GM12878 (cell line): ENCODE measurements around the gene SLC2A9. TPM values are rescaled to one million over a fixed set of nuclear protein-coding genes. Genes with fewer than 3 reads are reported as not detected.

Experiments
- ATAC-seq: fragments of 200-7000 bp; cut with Tn5 transposase; 3 replicates; pipeline ENCODE4 v1.9.1; 2020; ENCODE audit warnings: mild to moderate bottlenecking, moderate library complexity
- BruUV-seq: library from RNA; stranded (reverse); fragments of 400-500 nt; replicated peaks from 2 replicates; lab custom pipeline; 2021; lab: Mats Ljungman, UMichigan
- CTCF ChIA-PET: fragments of 300-600 bp; sonication (Branson Sonifier 250); formaldehyde crosslinking; extraction: SDS; loops from one replicate; lab custom pipeline; 2021; ENCODE audit warnings: inconsistent platforms; lab: Yijun Ruan, JAX
- POLR2A ChIA-PET: fragments of 350-600 bp; formaldehyde crosslinking; extraction: SDS; loops from one replicate; lab custom pipeline; 2021; ENCODE audit warnings: inconsistent platforms; lab: Charles Lee
- RAD21 ChIA-PET: fragments of 300-600 bp; sonication (Branson Sonifier 250); formaldehyde crosslinking; loops from one replicate; lab custom pipeline; 2023; ENCODE audit warnings: antibody characterized with exemption; ENCODE audit not compliant: unreplicated experiment; lab: Charles Lee
- SMC1A ChIA-PET: fragments of 300-600 bp; sonication (Branson Sonifier 250); formaldehyde crosslinking; loops from one replicate; lab custom pipeline; 2023; ENCODE audit not compliant: unreplicated experiment, uncharacterized antibody; lab: Charles Lee
- DNase-seq: peaks from one replicate; pipeline ENCODE4 v3.0.0-alpha.2; 2011; ENCODE audit warnings: low read depth, low spot score
- FAIRE-seq: peaks from 3 replicates; lab custom pipeline; 2011; peaks lifted over from hg19 to GRCh38; lab: Jason Lieb, UNC
- H2AFZ ChIP-seq: 2 replicates; pipeline ENCODE4 v1.6.0; 2011; ENCODE audit warnings: low read depth, low read length, control low read depth; ENCODE audit not compliant: control insufficient read depth
- H3K27ac ChIP-seq: 2 replicates; pipeline ENCODE4 v1.5.1; 2011; ENCODE audit warnings: control low read depth; ENCODE audit not compliant: control insufficient read depth, insufficient read depth
- H3K27me3 ChIP-seq, 2 experiments: replicated peaks in 1 of 2; 2 replicates each; pipeline versions ENCODE4 v1.6.0 to v1.6.1; 2011; ENCODE audit warnings: low read length in 1 of 2; ENCODE audit not compliant: control insufficient read depth in 2 of 2, insufficient read depth in 2 of 2
- H3K36me3 ChIP-seq, 2 experiments: 2 replicates each; pipeline ENCODE4 v1.5.1; 2011; ENCODE audit warnings: low read length in 1 of 2; ENCODE audit not compliant: control insufficient read depth in 2 of 2, insufficient read depth in 2 of 2
- H3K4me1 ChIP-seq: 2 replicates; pipeline ENCODE4 v1.6.1; 2011; ENCODE audit warnings: mild to moderate bottlenecking, low read length, moderate library complexity, mixed read lengths; ENCODE audit not compliant: control insufficient read depth, insufficient read depth
- H3K4me2 ChIP-seq: 2 replicates; pipeline ENCODE4 v1.6.0; 2011; ENCODE audit warnings: control low read depth; ENCODE audit not compliant: control insufficient read depth, insufficient read depth
- H3K4me3 ChIP-seq: fragments of 200-600 bp; sonication (generic); 2 replicates; pipeline ENCODE4 v1.5.1; 2016
- H3K79me2 ChIP-seq: 2 replicates; pipeline ENCODE4 v1.6.0; 2011; ENCODE audit warnings: low read length; ENCODE audit not compliant: control insufficient read depth, insufficient read depth
- H3K9ac ChIP-seq: 2 replicates; pipeline ENCODE4 v1.8.0; 2011; ENCODE audit warnings: low read length, control low read depth, mixed read lengths; ENCODE audit not compliant: control insufficient read depth, insufficient read depth
- H3K9me3 ChIP-seq: replicated peaks from 3 replicates; pipeline ENCODE4 v1.5.1; 2011; ENCODE audit warnings: mild to moderate bottlenecking, low read length; ENCODE audit not compliant: control insufficient read depth, insufficient read depth
- H4K20me1 ChIP-seq: 2 replicates; pipeline ENCODE4 v1.6.0; 2011; ENCODE audit not compliant: control insufficient read depth, insufficient read depth
- BHLHE40 ChIP-seq, 2 experiments: fragments of 450-650 bp in 1 of 2; IDR thresholded peaks; 2 replicates each; pipeline ENCODE4 v1.6.1; 2011 to 2017; ENCODE audit warnings: low read depth in 2 of 2, borderline replicate concordance in 1 of 2, improper control_type of control experiment in 1 of 2, low read length in 1 of 2, mild to moderate bottlenecking in 1 of 2
- BMI1 ChIP-seq: fragments of 450-650 bp; IDR thresholded peaks from 2 replicates; pipeline ENCODE4 v1.6.1; 2016; ENCODE audit warnings: mild to moderate bottlenecking, moderate library complexity, borderline replicate concordance
- EED ChIP-seq: sonication (generic); IDR thresholded peaks from 2 replicates; pipeline ENCODE4 v1.6.1; 2016; ENCODE audit warnings: antibody characterized with exemption, low read depth
- EZH2 ChIP-seq: IDR thresholded peaks from 2 replicates; pipeline ENCODE4 v1.6.1; 2012; ENCODE audit warnings: low read depth, mild to moderate bottlenecking, control low read depth, inconsistent platforms, low read length, borderline replicate concordance; ENCODE audit not compliant: control insufficient read depth
- FOS ChIP-seq: IDR thresholded peaks from 3 replicates; pipeline ENCODE4 v1.6.1; 2011; ENCODE audit warnings: borderline replicate concordance; ENCODE audit not compliant: insufficient read length; ENCODE audit errors: extremely low read depth
- HDAC6 ChIP-seq: fragments of 200-600 bp; sonication (generic); IDR thresholded peaks from one replicate; pipeline ENCODE4 v1.8.0; 2017; ENCODE audit warnings: antibody characterized with exemption; ENCODE audit not compliant: unreplicated experiment
- IKZF1 ChIP-seq: fragments of 450-650 bp; conservative IDR thresholded peaks from 2 replicates; pipeline ENCODE4 v1.6.1; 2017; ENCODE audit warnings: antibody characterized with exemption, mild to moderate bottlenecking
- MTA2 ChIP-seq: fragments of 450-650 bp; IDR thresholded peaks from 2 replicates; pipeline ENCODE4 v1.6.1; 2016; ENCODE audit warnings: low read depth, mild to moderate bottlenecking, moderate library complexity
- MYC ChIP-seq: IDR thresholded peaks from 2 replicates; pipeline ENCODE4 v1.6.1; 2011; ENCODE audit warnings: mild to moderate bottlenecking, low read length, moderate library complexity, inconsistent platforms; ENCODE audit not compliant: insufficient read depth, insufficient replicate concordance, insufficient read length, severe bottlenecking
- NBN ChIP-seq: fragments of 450-650 bp; IDR thresholded peaks from 2 replicates; pipeline ENCODE4 v1.6.1; 2016
- RAD21 ChIP-seq: IDR thresholded peaks from 2 replicates; pipeline ENCODE4 v1.6.1; 2011; ENCODE audit warnings: mild to moderate bottlenecking, low read depth, low read length, moderate library complexity; ENCODE audit not compliant: insufficient read depth
- RUNX3 ChIP-seq: IDR thresholded peaks from 2 replicates; pipeline ENCODE4 v1.6.1; 2012; ENCODE audit warnings: low read length, inconsistent platforms
- TCF12 ChIP-seq: IDR thresholded peaks from 2 replicates; pipeline ENCODE4 v1.6.1; 2011; ENCODE audit warnings: low read depth, mild to moderate bottlenecking, low read length
- ZNF24 ChIP-seq: fragments of 450-650 bp; IDR thresholded peaks from 2 replicates; pipeline ENCODE4 v1.6.1; 2017; ENCODE audit warnings: antibody characterized with exemption, mild to moderate bottlenecking
- ZZZ3 ChIP-seq: IDR thresholded peaks from 2 replicates; pipeline ENCODE4 v1.6.1; 2011; ENCODE audit warnings: low read depth; ENCODE audit not compliant: control insufficient read depth, insufficient read length
- WGBS: methylation state at CpG from one replicate; pipeline ENCODE4 v1.1.6; 2016; ENCODE audit warnings: low lambda C conversion rate; ENCODE audit not compliant: insufficient replicate concordance, insufficient coverage; ENCODE audit errors: missing lambda C conversion rate; 5-methylcytosine and 5-hydroxymethylcytosine counted together
- in situ Hi-C: fragments of 300-500 bp; cut with MboI; formaldehyde crosslinking; loops from 9 replicates; pipeline ENCODE4 v1.14.3; 2018; ENCODE audit warnings: mixed read lengths
- intact Hi-C: fragments of 100-400 bp; cut with micrococcal nuclease; formaldehyde crosslinking; loops from one replicate; pipeline ENCODE4 v1.14.2; 2022; ENCODE audit not compliant: unreplicated experiment
- polyA plus RNA-seq, 11 experiments: library from polyadenylated mRNA; depleted of rRNA in 4 of 11; unstranded in 6 of 11; stranded (reverse) in 5 of 11; fragments of >200 nt; fragmentation: Nextera tagmentation in 4 of 11; fragmentation: Illumina TruSeq in 1 of 11; extraction: Ambion mirVana in 4 of 11; extraction: Trizol in 1 of 11; gene quantifications; 1 replicate in 1 of 11; 2 replicates in 10 of 11; pipeline versions ENCODE4 v1.2.1 to v1.2.3, GENCODE V29; 2011 to 2016; ENCODE audit warnings: inconsistent platforms in 2 of 11, missing spikeins in 2 of 11, low read depth in 1 of 11
- total RNA-seq, 4 experiments: library from RNA; depleted of rRNA in 3 of 4; stranded (reverse); fragments of >200 nt in 3 of 4; fragmentation: Illumina TruSeq in 1 of 4; extraction: Trizol in 1 of 4; gene quantifications; 2 replicates each; pipeline versions ENCODE4 v1.2.1 to v1.2.3, GENCODE V29; 2013 to 2021
- TF ChIP-seq, protein P1 (sequence below): fragments of 450-650 bp; IDR thresholded peaks from 2 replicates; pipeline ENCODE4 v1.6.1; 2017; ENCODE audit warnings: mild to moderate bottlenecking, low read depth, inconsistent platforms; ENCODE audit not compliant: poor library complexity, severe bottlenecking
- TF ChIP-seq, protein P2 (sequence below): IDR thresholded peaks from 2 replicates; pipeline ENCODE4 v1.6.1; 2012; ENCODE audit warnings: mild to moderate bottlenecking, low read depth, low read length
- TF ChIP-seq, protein P3 (sequence below): IDR thresholded peaks from 2 replicates; pipeline ENCODE4 v1.6.1; 2011; ENCODE audit warnings: low read depth, mild to moderate bottlenecking, low read length, moderate library complexity, borderline replicate concordance; ENCODE audit errors: extremely low read depth

Gene SLC2A9
- total and polyA plus RNA-seq, 10 of the 15 experiments (the other 5 are each of a cell fraction or from before 2014, with no cell fraction given) = 0.28 to 2.8 (median 1.2) TPM

DNA sequence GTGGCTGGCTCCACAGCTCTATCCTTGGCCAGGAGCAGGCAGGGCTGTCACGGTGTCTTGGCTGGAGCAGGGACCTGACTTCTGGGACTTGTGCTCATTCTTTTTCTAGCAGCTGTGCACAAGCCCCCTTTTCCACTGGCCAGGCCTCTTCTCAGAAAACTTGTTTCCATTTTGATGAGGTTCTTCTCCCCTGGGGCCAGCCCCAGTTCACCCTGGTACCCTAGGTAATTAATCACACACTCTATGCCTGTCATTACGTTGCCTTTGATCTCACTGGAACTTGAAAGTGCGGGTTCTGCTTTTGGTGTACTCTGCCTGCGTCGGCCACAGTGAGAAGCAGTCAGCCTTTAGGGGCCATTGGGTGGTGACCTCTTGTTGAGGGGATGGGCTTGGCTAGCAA lies 213.2 kb downstream of the SLC2A9 start:
- intact Hi-C loops = loop anchor here (2.0 to 5.0 kb wide), 2 partner anchors 41 to 199 kb away; no protein-coding TSS in a partner anchor
- TF ChIP-seq IKZF1 = peak; percentile 80
- peak; percentile 76 for TF ChIP-seq NBN
- peak; percentile 64 for TF ChIP-seq BMI1
- TF ChIP-seq, protein P1, sequence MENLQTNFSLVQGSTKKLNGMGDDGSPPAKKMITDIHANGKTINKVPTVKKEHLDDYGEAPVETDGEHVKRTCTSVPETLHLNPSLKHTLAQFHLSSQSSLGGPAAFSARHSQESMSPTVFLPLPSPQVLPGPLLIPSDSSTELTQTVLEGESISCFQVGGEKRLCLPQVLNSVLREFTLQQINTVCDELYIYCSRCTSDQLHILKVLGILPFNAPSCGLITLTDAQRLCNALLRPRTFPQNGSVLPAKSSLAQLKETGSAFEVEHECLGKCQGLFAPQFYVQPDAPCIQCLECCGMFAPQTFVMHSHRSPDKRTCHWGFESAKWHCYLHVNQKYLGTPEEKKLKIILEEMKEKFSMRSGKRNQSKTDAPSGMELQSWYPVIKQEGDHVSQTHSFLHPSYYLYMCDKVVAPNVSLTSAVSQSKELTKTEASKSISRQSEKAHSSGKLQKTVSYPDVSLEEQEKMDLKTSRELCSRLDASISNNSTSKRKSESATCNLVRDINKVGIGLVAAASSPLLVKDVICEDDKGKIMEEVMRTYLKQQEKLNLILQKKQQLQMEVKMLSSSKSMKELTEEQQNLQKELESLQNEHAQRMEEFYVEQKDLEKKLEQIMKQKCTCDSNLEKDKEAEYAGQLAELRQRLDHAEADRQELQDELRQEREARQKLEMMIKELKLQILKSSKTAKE = peak; percentile 74
- TF ChIP-seq EED = no peak
- no peak for TF ChIP-seq MYC
- 0 out of 2 replicates have a peak, but pooled peaks have one; percentile 44 for TF ChIP-seq TCF12
- TF ChIP-seq, protein P2, sequence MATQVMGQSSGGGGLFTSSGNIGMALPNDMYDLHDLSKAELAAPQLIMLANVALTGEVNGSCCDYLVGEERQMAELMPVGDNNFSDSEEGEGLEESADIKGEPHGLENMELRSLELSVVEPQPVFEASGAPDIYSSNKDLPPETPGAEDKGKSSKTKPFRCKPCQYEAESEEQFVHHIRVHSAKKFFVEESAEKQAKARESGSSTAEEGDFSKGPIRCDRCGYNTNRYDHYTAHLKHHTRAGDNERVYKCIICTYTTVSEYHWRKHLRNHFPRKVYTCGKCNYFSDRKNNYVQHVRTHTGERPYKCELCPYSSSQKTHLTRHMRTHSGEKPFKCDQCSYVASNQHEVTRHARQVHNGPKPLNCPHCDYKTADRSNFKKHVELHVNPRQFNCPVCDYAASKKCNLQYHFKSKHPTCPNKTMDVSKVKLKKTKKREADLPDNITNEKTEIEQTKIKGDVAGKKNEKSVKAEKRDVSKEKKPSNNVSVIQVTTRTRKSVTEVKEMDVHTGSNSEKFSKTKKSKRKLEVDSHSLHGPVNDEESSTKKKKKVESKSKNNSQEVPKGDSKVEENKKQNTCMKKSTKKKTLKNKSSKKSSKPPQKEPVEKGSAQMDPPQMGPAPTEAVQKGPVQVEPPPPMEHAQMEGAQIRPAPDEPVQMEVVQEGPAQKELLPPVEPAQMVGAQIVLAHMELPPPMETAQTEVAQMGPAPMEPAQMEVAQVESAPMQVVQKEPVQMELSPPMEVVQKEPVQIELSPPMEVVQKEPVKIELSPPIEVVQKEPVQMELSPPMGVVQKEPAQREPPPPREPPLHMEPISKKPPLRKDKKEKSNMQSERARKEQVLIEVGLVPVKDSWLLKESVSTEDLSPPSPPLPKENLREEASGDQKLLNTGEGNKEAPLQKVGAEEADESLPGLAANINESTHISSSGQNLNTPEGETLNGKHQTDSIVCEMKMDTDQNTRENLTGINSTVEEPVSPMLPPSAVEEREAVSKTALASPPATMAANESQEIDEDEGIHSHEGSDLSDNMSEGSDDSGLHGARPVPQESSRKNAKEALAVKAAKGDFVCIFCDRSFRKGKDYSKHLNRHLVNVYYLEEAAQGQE = no peak
- TF ChIP-seq EZH2 = no peak
- TF ChIP-seq FOS = no peak
- no peak for TF ChIP-seq ZZZ3
- peak; percentile 21 to 66; a peak in 1 of 4 replicates for TF ChIP-seq BHLHE40 (IDR thresholded peaks at IDR 0.05; ENCODE audit: borderline replicate concordance in 1 of 2, low read depth in 2 of 2, low read length in 1 of 2)
- TF ChIP-seq RAD21 = no peak
- 0 out of 2 replicates have a peak, but pooled peaks have one; percentile 47 for TF ChIP-seq ZNF24
- TF ChIP-seq, protein P3, sequence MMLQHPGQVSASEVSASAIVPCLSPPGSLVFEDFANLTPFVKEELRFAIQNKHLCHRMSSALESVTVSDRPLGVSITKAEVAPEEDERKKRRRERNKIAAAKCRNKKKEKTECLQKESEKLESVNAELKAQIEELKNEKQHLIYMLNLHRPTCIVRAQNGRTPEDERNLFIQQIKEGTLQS = no peak
- TF ChIP-seq MTA2 = peak; percentile 93
- no peak for TF ChIP-seq HDAC6
- TF ChIP-seq RUNX3 = peak; percentile 50; the same call in 1 of the 2 replicates

More for the DNA sequence above, 213.2 kb downstream of the SLC2A9 start:
- no peak overlapping the region for H3K4me2 ChIP-seq
- CTCF ChIA-PET = interaction anchor here (1.7 to 2.5 kb wide), 2 partner anchors 43 to 207 kb away, joined by 8 to 9 read pairs; no protein-coding TSS in a partner anchor
- no peak overlapping the region for H3K27ac ChIP-seq
- no peaks in the 10 kb centered on the region for H3K79me2 ChIP-seq
- ATAC-seq (peak; percentile 89), DNase-seq (peak; percentile 39), FAIRE-seq (no peak)
- in situ Hi-C loops = no loop called here
- SMC1A ChIA-PET = interaction anchor here (0.9 to 2.3 kb wide), 6 partner anchors 8 to 206 kb away, joined by 3 to 7 read pairs (median 5); no protein-coding TSS in a partner anchor
- BruUV-seq = no TSS peak
- peaks cover under 1% of the 10 kb centered on the region; the same call in 1 of the 2 replicates for H3K4me1 ChIP-seq
- no peaks in the 10 kb centered on the region for H3K36me3 ChIP-seq
- POLR2A ChIA-PET = interaction anchor here (1.0 kb wide), 1 partner anchor 200 kb away, joined by 4 read pairs; no protein-coding TSS in a partner anchor
- WGBS = 11% methylated on average over 5 of the region's 5 CpGs
- no peak overlapping the region for H3K4me3 ChIP-seq
- no peak overlapping the region for H3K9ac ChIP-seq
- RAD21 ChIA-PET = interaction anchor here (0.9 to 2.1 kb wide), 3 partner anchors 42 to 208 kb away, joined by 3 to 8 read pairs (median 6); no protein-coding TSS in a partner anchor
- H3K9me3 ChIP-seq = no peaks in the 10 kb centered on the region; the same call in 2 of the 3 replicates
- no peak overlapping the region for H2AFZ ChIP-seq
- H3K27me3 ChIP-seq = no peaks in the 10 kb centered on the region
- H4K20me1 ChIP-seq = no peaks in the 10 kb centered on the region
